Measurements from ENCODE around the gene APOA1. TPM values are rescaled to one million over a fixed set of nuclear protein-coding genes. Genes with fewer than 3 reads are reported as not detected.

Gene APOA1
- total and polyA plus RNA-seq, 2 of the 4 experiments (the other 2 are of a cell fraction) = 0.18 to 0.89 TPM

GRCh38 chr11:116829525-116830183 lies 7.8 kb downstream of the APOA1 start, which contains the start of gene APOC3:
APOC3 (plus strand) TSS chr11:116829907; CDS start chr11:116830583, 676 bp downstream.
- dilution Hi-C loops (cut with HindIII; ENCODE audit: low sequenced_read_pairs, unreplicated experiment) = no loop called here
- DNase-seq = peak; percentile 37

More at GRCh38 chr11:116829525-116830183, 7.8 kb downstream of the APOA1 start, which contains the start of gene APOC3:
- H3K9ac ChIP-seq (ENCODE audit: low read depth, low read length) = no peak within 1 kb of the TSS
- H2BK5ac ChIP-seq (ENCODE audit: low read depth, low read length, poor library complexity, severe bottlenecking) = no peak within 1 kb of the TSS
- no TSS peak for BruUV-seq (replicated peaks)
- peaks cover 8% of the 10 kb centered on the region; the same call in 1 of the 2 replicates for H3K27me3 ChIP-seq (ENCODE audit: control insufficient read depth, insufficient read depth, low read length)
- H4K91ac ChIP-seq (ENCODE audit: insufficient read depth, low read depth, low read length) = no peak within 1 kb of the TSS
- no peak within 1 kb of the TSS for H3K23ac ChIP-seq (ENCODE audit: low read depth, low read length)
- H4K5ac ChIP-seq (ENCODE audit: low read depth, low read length) = no peak within 1 kb of the TSS
- H3K4me2 ChIP-seq (ENCODE audit: low read depth, low read length) = no peak within 1 kb of the TSS
- TF ChIP-seq CEBPB (IDR thresholded peaks at IDR 0.05; ENCODE audit: low read depth, low read length) = peak; percentile 50; the same call in 1 of the 2 replicates
- TF ChIP-seq MAZ (IDR thresholded peaks at IDR 0.05; ENCODE audit: borderline replicate concordance, low read depth, low read length) = no peak
- no peak within 1 kb of the TSS for H2BK120ac ChIP-seq (ENCODE audit: low read depth, low read length)
- H3K4me1 ChIP-seq (ENCODE audit: control insufficient read depth, insufficient read depth, low read length) = peaks cover 4% of the 10 kb centered on the region; the same call in 1 of the 2 replicates
- H2BK15ac ChIP-seq (ENCODE audit: low read depth, low read length) = no peak within 1 kb of the TSS
- in situ Hi-C loops (cut with MboI; ENCODE audit: low sequenced_read_pairs) = no loop called here
- ATAC-seq (ENCODE audit: low read depth) = peak; percentile 53
- no peaks in the 10 kb centered on the region for H4K20me1 ChIP-seq (ENCODE audit: insufficient read depth, low read length)
- no peak within 1 kb of the TSS for H4K8ac ChIP-seq (ENCODE audit: low read depth in 2 of 2, low read length in 2 of 2)
- no peak within 1 kb of the TSS for H3K14ac ChIP-seq (replicated peaks; ENCODE audit: low read depth, low read length)
- H3K56ac ChIP-seq (ENCODE audit: extremely low read depth, insufficient read depth, low read length) = no peak within 1 kb of the TSS
- no peak within 1 kb of the TSS for H2AK9ac ChIP-seq (replicated peaks; ENCODE audit: low read depth, low read length, poor library complexity)
- intact Hi-C loops (cut with micrococcal nuclease) = no loop called here
- no peaks in the 10 kb centered on the region for H3K79me1 ChIP-seq (ENCODE audit: low read depth in 1 of 2, low read length in 2 of 2)
- H2AK5ac ChIP-seq (ENCODE audit: low read depth, low read length) = no peak within 1 kb of the TSS
- no peak within 1 kb of the TSS for H2BK20ac ChIP-seq (ENCODE audit: low read depth, low read length)
- ChIA-PET CTCF (no interaction called here), POLR2A (ENCODE audit: unreplicated experiment) (no interaction called here)
- peak within 1 kb of the TSS; percentile 39 for H2AFZ ChIP-seq (replicated peaks; ENCODE audit: low read length, poor library complexity)
- no peak within 1 kb of the TSS for H3K4me3 ChIP-seq (ENCODE audit: insufficient read depth, low read depth, low read length)
- no peaks in the 10 kb centered on the region for H3K9me1 ChIP-seq (ENCODE audit: insufficient read depth, low read length)
- no peak within 1 kb of the TSS for H3K27ac ChIP-seq (ENCODE audit: insufficient read depth, low read length)
- H3K36me3 ChIP-seq (ENCODE audit: control insufficient read depth, insufficient read depth, low read length) = no peaks in the 10 kb centered on the region
- 87% methylated on average over 4 of the region's 9 CpGs; no CpG with 5 or more reads in 1 of the 2 experiments for WGBS, 2 experiments (ENCODE audit: extremely low coverage in 2 of 2, insufficient read length in 1 of 2)
- no peaks in the 10 kb centered on the region for H3K9me3 ChIP-seq (ENCODE audit: control insufficient read depth, insufficient read depth, low read length)
- H3K4ac ChIP-seq (ENCODE audit: low read depth, low read length) = no peak within 1 kb of the TSS
- no peak within 1 kb of the TSS for H3K18ac ChIP-seq (ENCODE audit: low read depth, low read length)

Measured in IMR-90 (cell line).